Sigmoid colon (tissue), 3 donors: Measurements from ENCODE around the gene FJX1.

Source experiments
- CTCF ChIP-seq, 4 experiments: fragments of 450-650 bp in 3 of 4; fragments of 200-600 bp in 1 of 4; IDR thresholded peaks; one replicate each; pipeline ENCODE4 v1.5.1; 2016 to 2019; ENCODE audit warnings: antibody characterized with exemption in 4 of 4, mild to moderate bottlenecking in 3 of 4, moderate library complexity in 2 of 4
- POLR2A ChIP-seq, 2 donors: fragments of 450-650 bp; IDR thresholded peaks; one replicate each; pipeline ENCODE4 v1.6.1; 2016; ENCODE audit warnings: antibody characterized with exemption in 2 of 2, mild to moderate bottlenecking in 2 of 2, moderate library complexity in 2 of 2

- TF ChIP-seq POLR2A (IDR thresholded peaks at IDR 0.05) (no peak), CTCF (IDR thresholded peaks at IDR 0.05) (no peak)
Observed at GRCh38 chr11:35609656-35610055, 8.6 kb upstream of the FJX1 start.
